ENCODE data around the gene FN3KRP. TPM values are rescaled to one million over a fixed set of nuclear protein-coding genes. Genes with fewer than 3 reads are reported as not detected.

FN3KRP gene
- total and polyA plus RNA-seq, 11 donors, result 6.8 to 23.1 (median 15.8) TPM

DNA sequence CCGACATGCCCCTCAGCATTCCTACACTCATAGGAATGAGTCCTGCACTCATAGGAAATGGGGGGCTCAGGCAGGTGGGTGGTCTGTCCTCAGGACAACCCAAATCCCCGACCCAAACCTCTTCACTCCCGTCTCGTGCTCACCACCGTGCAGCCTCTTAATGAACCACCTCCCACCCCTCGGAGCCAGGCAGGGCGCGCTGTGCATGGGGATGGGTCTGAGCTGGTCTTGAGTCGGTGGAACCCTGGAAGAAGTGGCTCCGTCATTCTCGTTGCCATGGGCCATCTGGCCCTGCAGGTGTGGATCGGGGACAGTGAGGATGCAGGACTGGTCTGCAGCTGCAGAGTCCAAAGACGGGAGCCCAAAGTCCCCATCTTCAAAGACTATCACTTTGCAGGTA, 11.6 kb upstream of the FN3KRP start:
- H3K27me3 ChIP-seq, result no peaks in the 10 kb centered on the region
- H3K9me3 ChIP-seq, result no peaks in the 10 kb centered on the region
- H3K36me3 ChIP-seq, result no peaks in the 10 kb centered on the region
- DNase-seq, result no peak
- 77 to 81% (median 78%) methylated on average over 12 to 13 of the region's 13 CpGs for WGBS, 4 donors
- no peak overlapping the region for H3K4me3 ChIP-seq
- ATAC-seq, result no peak
- no peak for TF ChIP-seq POLR2A (IDR thresholded peaks at IDR 0.05)
- TF ChIP-seq, protein P1, sequence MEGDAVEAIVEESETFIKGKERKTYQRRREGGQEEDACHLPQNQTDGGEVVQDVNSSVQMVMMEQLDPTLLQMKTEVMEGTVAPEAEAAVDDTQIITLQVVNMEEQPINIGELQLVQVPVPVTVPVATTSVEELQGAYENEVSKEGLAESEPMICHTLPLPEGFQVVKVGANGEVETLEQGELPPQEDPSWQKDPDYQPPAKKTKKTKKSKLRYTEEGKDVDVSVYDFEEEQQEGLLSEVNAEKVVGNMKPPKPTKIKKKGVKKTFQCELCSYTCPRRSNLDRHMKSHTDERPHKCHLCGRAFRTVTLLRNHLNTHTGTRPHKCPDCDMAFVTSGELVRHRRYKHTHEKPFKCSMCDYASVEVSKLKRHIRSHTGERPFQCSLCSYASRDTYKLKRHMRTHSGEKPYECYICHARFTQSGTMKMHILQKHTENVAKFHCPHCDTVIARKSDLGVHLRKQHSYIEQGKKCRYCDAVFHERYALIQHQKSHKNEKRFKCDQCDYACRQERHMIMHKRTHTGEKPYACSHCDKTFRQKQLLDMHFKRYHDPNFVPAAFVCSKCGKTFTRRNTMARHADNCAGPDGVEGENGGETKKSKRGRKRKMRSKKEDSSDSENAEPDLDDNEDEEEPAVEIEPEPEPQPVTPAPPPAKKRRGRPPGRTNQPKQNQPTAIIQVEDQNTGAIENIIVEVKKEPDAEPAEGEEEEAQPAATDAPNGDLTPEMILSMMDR (IDR thresholded peaks at IDR 0.05), result no peak
- no peak overlapping the region for H3K27ac ChIP-seq
- intact Hi-C loops (cut with DNase I), result no loop called here
- no peaks in the 10 kb centered on the region for H3K4me1 ChIP-seq

DNA sequence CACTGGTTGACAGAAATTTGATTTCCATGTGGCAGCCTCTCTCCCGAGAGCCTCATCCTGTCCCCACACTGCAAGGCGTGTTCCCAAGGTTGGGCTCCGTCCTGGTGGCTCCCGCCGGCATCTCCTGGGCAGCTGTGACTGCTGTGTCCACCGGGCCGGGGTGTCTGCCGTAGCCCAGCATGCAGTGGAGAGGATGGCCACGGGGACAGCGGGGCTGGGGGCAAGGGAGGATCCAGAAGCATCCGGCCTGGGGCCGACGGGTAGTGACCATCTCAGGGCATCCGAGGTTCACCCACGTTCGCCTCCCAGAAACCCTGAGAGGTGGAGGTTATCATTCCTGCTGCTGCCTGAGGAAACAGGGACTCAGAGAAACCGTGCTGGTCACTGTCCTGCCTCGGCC, 10.8 kb upstream of the FN3KRP start:
- H3K4me1 ChIP-seq, result no peaks in the 10 kb centered on the region
- DNase-seq (no peak), ATAC-seq (no peak)
- no peaks in the 10 kb centered on the region for H3K9me3 ChIP-seq
- WGBS, 4 donors, result 85 to 90% (median 87%) methylated on average over 15 to 18 of the region's 18 CpGs
- H3K4me3 ChIP-seq, result no peak overlapping the region
- H3K27me3 ChIP-seq, result peaks cover 0 to 3% (median 0%) of the 10 kb centered on the region in 9 donors
- H3K36me3 ChIP-seq, result no peaks in the 10 kb centered on the region
- intact Hi-C loops (cut with DNase I), result no loop called here
- no peak for TF ChIP-seq POLR2A (IDR thresholded peaks at IDR 0.05)
- TF ChIP-seq, protein P1 (IDR thresholded peaks at IDR 0.05), result no peak
- no peak overlapping the region for H3K27ac ChIP-seq

DNA sequence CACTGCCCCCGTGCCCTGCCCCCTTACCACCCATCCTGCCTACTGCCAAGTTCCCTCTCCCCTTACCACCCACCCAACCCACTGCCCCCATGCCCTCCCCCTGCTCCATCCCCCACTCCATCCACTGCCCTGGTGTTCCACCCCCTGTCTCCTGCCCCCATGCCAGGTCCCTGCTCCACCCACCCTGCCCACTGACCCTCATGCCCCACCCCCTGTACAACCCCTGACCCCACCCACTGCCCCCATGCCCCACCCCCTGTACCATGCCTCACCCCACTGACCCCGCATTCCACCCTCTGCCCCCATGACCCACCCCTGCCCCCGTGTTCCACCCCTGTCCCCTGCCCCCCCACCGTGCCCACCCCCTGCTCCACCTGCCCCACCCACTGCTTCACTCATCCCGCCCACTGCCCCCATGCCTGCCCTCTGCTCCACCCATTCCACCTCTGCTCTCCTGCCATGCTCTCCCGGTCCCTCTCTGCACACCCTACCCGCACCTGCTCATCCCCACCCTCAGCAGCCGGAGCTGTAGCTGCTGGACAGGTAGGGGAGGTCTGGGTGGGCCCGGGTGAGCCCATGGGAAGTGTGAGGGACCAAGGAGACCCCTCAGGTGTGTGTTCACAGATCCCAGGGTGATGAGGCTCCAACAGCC, 7.4 kb upstream of the FN3KRP start:
- Histone ChIP-seq H3K4me3 (no peak overlapping the region), H3K27me3 (peaks cover 0 to 3% (median 0%) of the 10 kb centered on the region in 9 donors), H3K36me3 (no peaks in the 10 kb centered on the region), H3K27ac (no peak overlapping the region), H3K4me1 (no peaks in the 10 kb centered on the region), H3K9me3 (no peaks in the 10 kb centered on the region)
- no peak for DNase-seq
- 63 to 81% (median 69%) methylated on average over 4 to 9 of the region's 9 CpGs for WGBS, 4 donors
- no peak for ATAC-seq
- TF ChIP-seq POLR2A (IDR thresholded peaks at IDR 0.05), result no peak
- TF ChIP-seq, protein P1 (IDR thresholded peaks at IDR 0.05), result no peak
- intact Hi-C loops (cut with DNase I), result no loop called here

DNA sequence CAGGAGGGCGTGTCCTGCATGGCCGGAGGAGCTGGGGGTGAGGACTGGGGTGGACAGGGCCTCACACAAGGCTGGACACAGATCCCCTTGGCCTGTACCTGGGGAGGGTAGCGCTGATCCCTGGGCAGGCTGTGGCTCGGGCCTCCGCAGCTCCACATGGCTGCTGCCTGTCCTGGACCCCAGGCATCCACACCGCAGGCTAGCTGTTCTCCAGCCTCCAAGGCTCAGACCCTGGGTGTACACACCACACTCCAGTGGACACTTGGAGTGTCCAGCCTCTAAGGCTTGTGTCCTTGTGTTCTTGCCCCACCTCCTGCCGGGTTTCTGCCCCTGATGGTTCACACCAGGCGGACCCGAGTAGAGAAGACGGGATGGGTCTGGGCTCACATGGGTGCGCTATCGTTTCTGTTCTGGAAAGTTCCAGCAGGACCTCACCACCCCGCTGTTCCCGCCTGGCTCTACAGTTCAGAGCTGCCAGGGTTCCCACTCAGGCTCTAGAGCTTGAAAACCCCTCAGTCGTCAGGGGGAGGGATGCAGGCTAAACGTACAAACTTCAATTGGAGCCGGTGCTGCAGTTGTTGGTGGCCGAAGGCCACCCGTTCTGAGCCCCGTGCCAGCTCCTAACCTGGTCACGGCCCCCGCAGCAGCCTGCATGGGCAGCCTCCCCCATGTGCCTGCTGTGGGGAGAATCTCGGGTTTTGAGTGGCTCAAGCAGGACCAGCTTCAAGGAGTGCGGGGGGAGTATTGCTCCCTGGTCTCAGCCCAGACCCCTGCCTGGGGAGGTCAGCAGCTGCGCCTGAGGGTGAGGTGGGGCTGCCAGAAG, 6.6 kb upstream of the FN3KRP start:
- Histone ChIP-seq H3K4me1 (no peaks in the 10 kb centered on the region), H3K4me3 (no peak overlapping the region), H3K27ac (no peak overlapping the region), H3K36me3 (no peaks in the 10 kb centered on the region), H3K27me3 (peaks cover 0 to 3% (median 0%) of the 10 kb centered on the region in 9 donors), H3K9me3 (no peaks in the 10 kb centered on the region)
- WGBS, 4 donors, result 83 to 87% (median 86%) methylated on average over 22 to 25 of the region's 25 CpGs
- TF ChIP-seq, protein P1 (IDR thresholded peaks at IDR 0.05), result no peak
- no peak for TF ChIP-seq POLR2A (IDR thresholded peaks at IDR 0.05)
- DNase-seq (no peak), ATAC-seq (no peak)
- intact Hi-C loops (cut with DNase I), result no loop called here

All from heart left ventricle (tissue), 16 donors.